ES-I3 (cell line): Measurements from ENCODE around the gene ZKSCAN1.

ENCODE experiments used
- H3K36me3 ChIP-seq: 2 replicates; pipeline ENCODE4 v1.6.1; 2013; ENCODE audit warnings: mild to moderate bottlenecking, low read length, control low read depth, moderate library complexity; ENCODE audit not compliant: insufficient read depth
- H3K4me1 ChIP-seq: 2 replicates; pipeline ENCODE4 v1.6.1; 2013; ENCODE audit warnings: mild to moderate bottlenecking, control low read depth, low read length; ENCODE audit not compliant: insufficient read depth
- H3K9ac ChIP-seq: 2 replicates; pipeline ENCODE4 v1.6.1; 2013; ENCODE audit warnings: low read depth, mild to moderate bottlenecking, low read length, moderate library complexity
- H3K9me3 ChIP-seq: 2 replicates; pipeline ENCODE4 v1.6.1; 2013; ENCODE audit warnings: mild to moderate bottlenecking, low read length, moderate library complexity; ENCODE audit not compliant: control insufficient read depth, insufficient read depth

Gene ZKSCAN1

DNA sequence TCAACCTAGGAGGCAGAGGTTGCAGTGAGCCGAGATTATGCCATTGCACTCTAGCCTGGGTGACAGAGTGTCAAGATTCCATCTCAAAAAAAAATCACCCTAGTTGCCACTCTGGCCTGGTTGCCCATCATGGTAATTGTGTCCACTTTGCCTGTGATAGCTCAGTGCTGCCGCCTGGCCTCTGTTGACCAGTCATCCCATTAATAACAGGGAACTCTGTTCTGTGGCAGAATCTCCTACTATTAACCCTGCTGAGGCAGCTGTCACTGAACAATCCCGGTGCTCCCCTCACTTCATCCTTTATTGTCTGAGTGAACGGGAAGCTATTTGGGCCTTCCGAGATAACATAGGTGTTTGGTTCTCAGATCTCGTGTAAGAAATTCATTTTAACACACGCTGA, 51.6 kb downstream of the ZKSCAN1 start:
- Histone ChIP-seq H3K9ac (no peak overlapping the region), H3K9me3 (peaks cover 24% of the 10 kb centered on the region), H3K36me3 (peaks cover 34% of the 10 kb centered on the region), H3K4me1 (no peaks in the 10 kb centered on the region)

DNA sequence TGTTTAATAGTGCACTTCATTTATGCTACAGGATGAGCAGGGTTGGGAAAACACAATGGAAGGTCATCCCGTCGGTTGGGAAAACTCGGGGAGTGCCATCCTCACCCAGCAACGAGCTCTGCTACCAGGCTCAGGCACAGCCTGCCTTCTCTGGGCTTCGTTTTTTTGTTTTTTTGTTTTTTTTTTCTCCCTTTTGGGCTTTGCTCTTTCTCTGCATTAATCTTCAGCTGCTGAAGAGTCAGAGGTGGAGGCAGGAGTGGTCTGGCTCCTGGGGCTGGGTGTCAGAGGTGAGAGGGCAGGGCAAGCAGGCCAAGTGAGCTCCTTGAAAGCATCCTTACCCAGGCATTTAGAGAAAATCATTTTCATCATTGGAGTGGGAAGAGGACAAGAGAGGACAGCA, 54.6 kb downstream of the ZKSCAN1 start:
- Histone ChIP-seq H3K9ac (no peak overlapping the region), H3K4me1 (no peaks in the 10 kb centered on the region), H3K9me3 (peaks cover 30% of the 10 kb centered on the region), H3K36me3 (peaks cover 56% of the 10 kb centered on the region)

DNA sequence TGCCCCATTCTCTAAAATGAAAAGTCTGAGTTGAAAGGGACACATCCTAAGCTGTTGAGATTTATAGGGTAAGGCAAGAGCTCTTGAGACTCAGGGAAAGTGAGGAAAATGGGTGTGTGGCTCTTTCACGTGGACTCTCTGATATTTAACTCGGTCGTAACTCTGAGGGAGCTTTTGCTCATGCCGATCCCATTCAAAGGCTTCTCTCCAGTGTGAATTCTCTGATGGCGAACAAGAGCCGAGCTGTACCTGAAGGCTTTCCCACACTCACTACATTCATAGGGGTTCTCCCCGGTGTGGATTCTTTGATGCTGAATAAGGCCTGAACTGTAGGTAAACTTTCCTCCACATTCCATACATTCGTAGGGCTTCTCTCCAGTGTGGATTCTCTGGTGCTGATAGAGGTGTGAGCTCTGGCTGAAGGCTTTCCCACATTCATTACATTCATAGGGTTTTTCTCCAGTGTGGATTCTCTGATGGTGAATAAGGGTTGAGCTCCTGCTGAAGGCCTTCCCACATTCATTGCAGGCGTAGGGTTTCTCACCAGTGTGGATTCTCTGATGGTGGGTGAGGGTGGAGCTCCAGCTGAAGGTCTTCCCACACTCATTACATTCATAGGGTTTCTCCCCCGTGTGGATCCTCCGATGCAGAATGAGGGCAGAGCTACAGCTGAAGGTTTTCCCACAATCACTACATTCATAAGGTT, 55.8 kb downstream of the ZKSCAN1 start:
- H3K9me3 ChIP-seq = peaks cover 40% of the 10 kb centered on the region
- H3K9ac ChIP-seq = no peak overlapping the region
- H3K4me1 ChIP-seq = no peaks in the 10 kb centered on the region
- H3K36me3 ChIP-seq = peaks cover 68% of the 10 kb centered on the region

DNA sequence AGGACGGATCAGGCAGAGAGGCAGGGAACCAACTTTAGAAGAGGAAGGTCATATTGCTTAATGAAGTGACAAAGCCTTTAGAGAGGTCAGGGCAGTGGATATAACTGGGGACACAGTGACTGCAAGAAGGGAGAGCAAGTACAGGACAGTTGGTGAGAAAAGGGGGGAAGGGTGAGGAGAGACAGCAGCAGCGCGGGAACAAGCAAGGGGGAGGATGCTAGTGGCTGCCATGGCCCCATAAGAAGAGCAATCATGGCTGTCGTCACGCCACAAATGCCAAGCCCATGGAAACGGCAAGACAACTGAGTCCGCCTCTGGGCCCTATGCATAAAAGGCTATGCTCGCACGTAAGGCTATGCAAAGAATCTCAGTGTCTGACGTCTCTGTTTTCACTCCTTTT, 57.1 kb downstream of the ZKSCAN1 start:
- no peaks in the 10 kb centered on the region for H3K4me1 ChIP-seq
- H3K36me3 ChIP-seq = peaks cover 80% of the 10 kb centered on the region
- H3K9me3 ChIP-seq = peaks cover 50% of the 10 kb centered on the region
- no peak overlapping the region for H3K9ac ChIP-seq

DNA sequence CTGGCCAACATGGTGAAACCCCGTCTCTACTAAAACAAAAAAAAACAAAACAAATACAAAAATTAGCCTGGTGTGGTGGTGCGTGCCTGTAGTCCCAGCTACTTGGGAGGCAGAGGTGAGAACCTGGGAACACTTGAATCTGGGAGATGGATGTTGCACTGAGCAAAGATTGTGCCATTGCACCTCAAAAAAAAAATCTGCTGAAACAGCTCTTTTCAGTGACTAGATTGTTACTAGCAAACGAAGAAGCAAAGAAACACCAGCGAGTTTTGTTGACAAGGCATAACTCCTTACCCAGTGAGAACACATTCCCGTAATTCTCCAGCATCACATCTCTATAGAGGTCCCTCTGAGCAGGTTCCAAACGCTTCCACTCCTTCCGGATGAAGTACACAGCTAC, 59.4 kb downstream of the ZKSCAN1 start:
- Histone ChIP-seq H3K9ac (no peak overlapping the region), H3K36me3 (peaks cover 90% of the 10 kb centered on the region), H3K4me1 (peaks cover under 1% of the 10 kb centered on the region; the same call in 1 of the 2 replicates), H3K9me3 (peaks cover 46% of the 10 kb centered on the region)

DNA sequence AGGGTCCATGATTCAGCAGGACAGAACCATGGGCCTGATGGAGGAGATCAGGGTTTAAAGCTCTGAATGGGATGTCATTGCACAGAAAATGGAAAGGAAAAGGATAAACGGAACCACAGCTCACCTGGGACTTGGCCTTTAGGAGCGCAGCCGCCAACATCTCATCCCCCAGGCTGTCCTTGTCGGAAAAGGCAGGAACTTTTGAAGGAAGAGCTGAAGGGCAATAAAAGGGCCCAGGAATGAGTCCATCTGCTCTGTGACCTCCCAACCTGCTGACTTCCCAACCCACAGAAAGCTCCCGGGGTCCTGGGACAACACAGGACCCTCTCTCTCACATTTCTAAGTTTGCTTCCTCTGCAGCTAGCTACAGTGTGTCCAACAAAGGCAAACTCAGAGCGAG, 60.0 kb downstream of the ZKSCAN1 start:
- H3K9me3 ChIP-seq = peaks cover 41% of the 10 kb centered on the region
- no peak overlapping the region for H3K9ac ChIP-seq
- H3K4me1 ChIP-seq = peaks cover 4% of the 10 kb centered on the region; the same call in 1 of the 2 replicates
- H3K36me3 ChIP-seq = peaks cover 84% of the 10 kb centered on the region

DNA sequence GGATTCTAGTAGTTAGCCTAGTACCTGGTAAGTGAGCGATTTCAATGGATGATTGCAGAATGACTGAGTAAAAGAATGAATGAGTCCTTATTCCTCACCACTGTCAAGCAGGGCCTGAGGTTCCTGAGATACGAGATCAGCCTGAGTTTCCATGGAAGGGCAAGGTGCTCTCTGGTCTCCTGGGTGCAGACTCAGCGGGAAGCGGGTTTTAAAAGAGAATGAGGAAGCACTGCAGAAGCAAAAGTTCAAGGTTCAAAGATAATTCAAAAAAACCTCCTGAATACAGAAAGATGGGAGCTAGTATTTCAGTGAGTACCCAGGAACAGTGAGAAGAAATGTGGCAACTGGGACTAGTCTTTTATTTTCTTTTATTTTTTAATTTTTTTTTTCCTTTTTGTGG, 61.8 kb downstream of the ZKSCAN1 start:
- Histone ChIP-seq H3K9me3 (peaks cover 23% of the 10 kb centered on the region), H3K4me1 (peaks cover 4% of the 10 kb centered on the region; the same call in 1 of the 2 replicates), H3K9ac (no peak overlapping the region), H3K36me3 (peaks cover 66% of the 10 kb centered on the region)

DNA sequence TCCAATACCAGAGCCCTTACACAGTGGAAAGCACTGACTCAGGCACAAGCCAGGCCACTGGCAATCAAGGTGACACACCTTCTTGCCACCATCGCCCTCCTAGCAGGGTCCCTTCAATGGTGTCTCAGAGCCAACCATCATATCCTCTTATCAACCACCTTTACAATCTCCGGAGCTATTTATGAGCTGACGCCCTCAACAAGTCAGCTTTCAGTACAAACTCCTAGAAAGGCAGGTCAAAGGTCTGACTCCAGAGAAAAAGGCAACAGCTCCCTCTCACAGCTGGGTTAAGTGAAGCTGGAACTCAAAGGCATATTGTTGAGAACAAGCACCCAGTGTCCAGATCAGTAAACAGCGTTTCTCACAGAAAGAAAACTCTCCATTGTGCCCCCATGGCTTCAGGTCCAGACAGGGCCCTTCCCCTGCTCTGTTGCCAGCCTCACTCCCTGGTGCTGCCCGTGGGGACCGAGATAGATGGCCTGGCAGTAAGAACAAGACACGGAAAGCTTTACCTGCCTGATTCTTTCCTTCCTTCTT, 63.7 kb downstream of the ZKSCAN1 start:
- peaks cover 21% of the 10 kb centered on the region for H3K9me3 ChIP-seq
- H3K9ac ChIP-seq = no peak overlapping the region
- peaks cover 47% of the 10 kb centered on the region for H3K36me3 ChIP-seq
- peaks cover 9% of the 10 kb centered on the region for H3K4me1 ChIP-seq

DNA sequence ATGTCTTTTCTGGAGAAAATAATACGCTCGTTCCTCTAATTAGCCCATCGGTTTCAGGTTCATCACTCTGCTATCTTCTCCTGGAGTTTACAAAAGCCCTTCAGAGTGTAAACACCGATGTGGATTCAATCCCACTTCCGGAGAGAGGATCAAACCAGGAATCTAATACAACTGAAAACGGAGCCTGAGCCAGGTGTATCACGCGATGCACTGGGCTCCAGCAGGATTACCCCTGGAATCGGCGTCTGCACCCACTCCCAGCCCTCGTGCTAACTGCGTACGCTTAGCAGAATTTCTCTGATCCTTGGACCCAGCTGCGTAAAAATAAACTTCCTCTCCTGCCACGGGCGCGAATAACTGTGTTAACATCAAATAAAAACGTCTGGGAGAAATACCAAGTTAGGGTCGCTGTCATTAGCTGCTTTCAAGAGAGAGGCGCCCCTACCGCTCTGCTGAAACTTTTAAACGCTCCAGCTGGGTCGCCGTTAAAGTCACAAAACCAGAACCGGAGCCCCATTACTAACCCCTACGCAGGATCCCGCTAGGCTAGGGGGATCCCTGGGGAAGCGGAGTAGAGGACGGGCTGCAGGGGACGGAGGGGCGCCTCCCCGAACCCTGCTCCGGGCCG, 65.6 kb downstream of the ZKSCAN1 start:
- H3K9ac ChIP-seq = peak overlapping the region; percentile 97
- peaks cover 13% of the 10 kb centered on the region for H3K4me1 ChIP-seq
- H3K36me3 ChIP-seq = peaks cover 28% of the 10 kb centered on the region
- H3K9me3 ChIP-seq = peaks cover 11% of the 10 kb centered on the region

DNA sequence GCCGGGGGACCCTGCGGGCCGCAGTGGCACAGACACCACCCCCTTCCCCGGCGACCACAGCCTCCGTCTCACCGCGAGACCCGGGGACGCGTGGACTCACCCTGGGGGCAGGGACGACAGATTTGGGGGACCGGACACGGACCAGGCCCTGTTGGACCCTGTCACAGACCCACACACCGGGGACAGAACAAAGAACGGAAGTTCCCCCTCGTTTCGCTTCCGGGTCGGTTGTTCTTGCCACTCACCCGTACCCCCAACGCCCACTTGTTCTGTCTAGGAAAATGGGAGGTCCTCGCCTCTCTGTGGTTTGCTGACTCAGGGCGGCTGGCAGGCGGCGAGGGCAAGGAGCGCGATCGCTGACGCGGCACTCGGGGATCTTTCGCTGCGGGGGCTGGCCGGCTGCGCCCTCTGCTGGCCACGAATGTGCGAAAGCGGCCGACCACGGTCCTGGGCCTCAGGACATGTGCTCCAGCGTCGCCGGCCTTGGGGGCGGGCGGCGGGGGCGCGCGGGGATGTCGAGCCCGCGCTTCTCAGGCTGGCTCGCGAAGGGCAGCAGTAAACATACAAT, 66.2 kb downstream of the ZKSCAN1 start, which contains the start of gene ZNF3:
Gene ZNF3 (minus strand): TSS at position 189 of the 568 bp plus-strand sequence. CDS start 4,366 bp downstream, outside the sequence.
- H3K9ac ChIP-seq = peak within 1 kb of the TSS; percentile 97
- H3K9me3 ChIP-seq = peaks cover 5% of the 10 kb centered on the region
- H3K4me1 ChIP-seq = peaks cover 13% of the 10 kb centered on the region
- H3K36me3 ChIP-seq = peaks cover 23% of the 10 kb centered on the region

DNA sequence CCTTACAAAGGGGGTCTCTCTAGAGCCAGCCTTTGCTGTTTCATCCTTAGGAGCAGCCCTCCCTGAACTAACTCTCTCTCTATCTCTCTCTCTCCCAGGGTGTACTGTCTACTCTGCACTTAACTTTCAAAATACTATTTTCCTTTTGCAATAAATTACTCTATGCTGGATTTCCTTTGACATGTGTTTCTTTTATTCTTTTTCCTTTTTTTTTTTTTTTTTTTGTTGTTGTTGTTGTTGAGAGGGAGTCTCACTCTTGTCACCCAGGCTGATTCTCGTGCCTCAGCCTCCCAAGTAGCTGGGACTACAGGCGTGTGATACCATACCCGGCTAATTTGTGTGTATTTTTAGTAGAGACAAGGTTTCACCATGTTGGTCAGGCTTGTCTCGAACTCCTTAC, 67.6 kb downstream of the ZKSCAN1 start:
- Histone ChIP-seq H3K9me3 (no peaks in the 10 kb centered on the region), H3K36me3 (peaks cover 13% of the 10 kb centered on the region), H3K4me1 (peaks cover 17% of the 10 kb centered on the region), H3K9ac (peak overlapping the region; percentile 97; the same call in 1 of the 2 replicates)

DNA sequence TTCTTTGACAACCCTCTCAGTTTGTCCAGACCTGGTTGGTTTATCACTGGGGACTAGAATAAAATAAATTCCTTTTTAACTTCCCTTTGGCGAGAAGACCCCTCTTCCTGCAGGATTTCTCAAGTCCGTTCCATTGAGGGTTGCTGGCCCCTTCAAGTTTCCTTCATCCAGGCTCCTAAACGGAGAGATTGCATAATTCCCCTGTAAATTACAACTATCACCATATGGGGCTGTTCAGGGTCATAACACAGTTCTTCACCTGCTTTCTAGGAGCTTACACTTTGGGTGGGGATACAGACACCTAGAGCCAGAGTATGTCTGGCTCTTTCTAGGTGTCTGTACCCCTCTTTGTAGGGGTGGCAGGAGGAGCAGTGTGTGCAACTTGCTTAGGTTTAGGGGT, 70.1 kb downstream of the ZKSCAN1 start:
- H3K4me1 ChIP-seq = peaks cover 13% of the 10 kb centered on the region; the same call in 1 of the 2 replicates
- H3K9me3 ChIP-seq = no peaks in the 10 kb centered on the region
- H3K36me3 ChIP-seq = 0 out of 2 replicates have a peak, but pooled peaks cover under 1% of the 10 kb centered on the region
- H3K9ac ChIP-seq = no peak overlapping the region

DNA sequence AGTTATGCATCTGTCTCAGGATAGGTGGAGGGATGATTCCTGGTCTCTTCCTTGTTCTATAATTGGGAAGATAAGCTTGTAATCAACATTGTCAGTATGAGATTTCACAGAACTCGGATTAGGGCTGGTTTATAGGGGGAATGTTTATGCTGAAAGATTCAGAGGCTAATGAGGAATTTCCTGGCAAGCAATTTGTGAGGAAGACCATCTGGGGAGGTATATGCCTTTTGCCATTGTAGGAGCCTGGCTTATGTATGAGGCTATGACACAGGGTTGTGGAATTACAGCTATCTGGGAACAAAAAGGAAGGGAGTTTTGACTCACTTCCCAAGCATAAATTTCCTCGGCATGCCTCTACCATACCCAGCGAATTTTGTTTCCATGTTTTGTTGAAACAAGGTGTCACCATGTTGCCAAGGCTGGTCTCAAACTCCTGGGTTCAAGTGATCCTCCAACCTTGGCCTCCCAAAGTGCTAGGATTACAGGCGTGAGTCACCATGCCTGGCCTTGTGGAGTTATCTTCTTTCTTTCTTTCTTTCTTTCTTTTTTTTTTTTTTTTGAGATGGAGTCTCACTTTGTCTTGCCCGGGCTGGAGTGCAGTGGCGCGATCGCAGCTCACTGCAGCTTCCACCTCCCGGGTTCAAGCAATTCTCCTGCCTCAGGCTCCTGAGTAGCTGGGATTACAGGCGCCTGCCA, 71.8 kb downstream of the ZKSCAN1 start:
- no peaks in the 10 kb centered on the region for H3K9me3 ChIP-seq
- H3K9ac ChIP-seq = no peak overlapping the region
- peaks cover 13% of the 10 kb centered on the region; the same call in 1 of the 2 replicates for H3K4me1 ChIP-seq
- H3K36me3 ChIP-seq = 0 out of 2 replicates have a peak, but pooled peaks cover 9% of the 10 kb centered on the region

DNA sequence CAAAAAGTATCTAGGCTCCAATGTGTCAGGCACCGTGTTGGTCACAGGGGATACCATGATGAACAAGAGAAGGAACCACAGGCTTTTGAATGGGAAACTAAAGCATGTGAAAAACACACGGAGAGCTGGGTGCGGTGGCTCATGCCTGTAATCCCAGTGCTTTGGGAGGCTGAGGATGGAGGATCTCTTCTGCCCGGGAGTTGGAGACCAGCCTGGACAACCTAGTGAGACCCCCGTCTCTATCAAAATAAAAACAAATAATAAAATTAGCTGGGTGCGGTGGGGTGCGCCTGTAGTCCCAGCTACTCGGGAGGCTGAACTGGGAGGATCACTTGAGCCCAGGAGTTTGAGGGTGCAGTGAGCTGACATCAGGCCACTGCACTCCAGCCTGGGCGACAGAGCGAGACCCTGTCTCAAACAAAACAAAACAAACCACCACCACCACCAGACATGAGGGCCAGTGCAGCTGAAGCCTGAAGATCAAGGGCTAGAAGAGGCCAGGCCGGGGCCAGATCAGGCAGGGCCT, 72.8 kb downstream of the ZKSCAN1 start:
- peaks cover 9% of the 10 kb centered on the region; the same call in 1 of the 2 replicates for H3K4me1 ChIP-seq
- no peaks in the 10 kb centered on the region for H3K9me3 ChIP-seq
- peaks cover 18% of the 10 kb centered on the region for H3K36me3 ChIP-seq
- H3K9ac ChIP-seq = peak overlapping the region; percentile 82
